T-cell (primary cell): ENCODE results near the gene RNASEH1. TPM values are rescaled to one million over a fixed set of nuclear protein-coding genes. Genes with fewer than 3 reads are reported as not detected.

Experiments used
- ATAC-seq, 4 experiments: fragments of 200-7000 bp in 3 of 4; fragments of 150-1000 bp in 1 of 4; cut with Tn5 transposase; replicated peaks in 1 of 4; 1 replicate in 3 of 4; 2 replicates in 1 of 4; pipeline ENCODE4 v1.10.0; 2021; ENCODE audit warnings: moderate library complexity in 3 of 4, mild to moderate bottlenecking in 2 of 4, moderate number of reproducible peaks in 1 of 4
- CTCF ChIA-PET, 2 donors: fragments of 300-600 bp; sonication (Branson Sonifier 250); formaldehyde crosslinking; loops; one replicate each; lab custom pipeline; 2022; ENCODE audit warnings: antibody characterized with exemption in 2 of 2; lab: Charles Lee
- POLR2A ChIA-PET, 2 donors: fragments of 300-600 bp; sonication (Branson Sonifier 250); formaldehyde crosslinking; loops; one replicate each; lab custom pipeline; 2022; ENCODE audit warnings: antibody characterized with exemption in 2 of 2; lab: Charles Lee
- DNase-seq, 35 experiments: peaks; one replicate each; pipeline versions ENCODE4 v3.0.0 to v3.0.0-alpha.2; 2013 to 2023
- H3K27ac ChIP-seq: one replicate; pipeline ENCODE4 v1.5.1; 2013; ENCODE audit warnings: low read length
- H3K27me3 ChIP-seq, 2 experiments: replicated peaks in 1 of 2; 1 replicate in 1 of 2; 2 replicates in 1 of 2; pipeline versions ENCODE4 v1.6.1 to v1.7.0; 2013; ENCODE audit warnings: low read length in 1 of 2, mixed read lengths in 1 of 2; ENCODE audit not compliant: control insufficient read depth in 2 of 2, insufficient read depth in 2 of 2; ENCODE audit errors: extremely low read depth in 1 of 2
- H3K36me3 ChIP-seq, 2 donors: 1 replicate in 1 of 2; 2 replicates in 1 of 2; pipeline versions ENCODE4 v1.6.1 to v1.7.0; 2013; ENCODE audit warnings: low read length in 1 of 2; ENCODE audit not compliant: control insufficient read depth in 2 of 2, insufficient read depth in 1 of 2; ENCODE audit errors: extremely low read depth in 1 of 2
- H3K4me1 ChIP-seq, 2 experiments: 1 replicate in 1 of 2; 2 replicates in 1 of 2; pipeline versions ENCODE4 v1.6.1 to v1.7.0; 2013; ENCODE audit warnings: low read length in 2 of 2, mixed read lengths in 1 of 2; ENCODE audit not compliant: insufficient read depth in 2 of 2, control insufficient read depth in 1 of 2; ENCODE audit errors: extremely low read depth in 1 of 2
- H3K4me3 ChIP-seq, 2 donors: 1 replicate in 1 of 2; 2 replicates in 1 of 2; pipeline versions ENCODE4 v1.5.1 to v1.7.0; 2013; ENCODE audit warnings: mild to moderate bottlenecking in 2 of 2, low read length in 1 of 2, moderate library complexity in 1 of 2; ENCODE audit not compliant: control insufficient read depth in 1 of 2; ENCODE audit errors: extremely low read depth in 1 of 2
- H3K9me3 ChIP-seq: 2 replicates; pipeline ENCODE4 v1.7.0; 2013
- H3K27ac Mint-ChIP-seq, 2 donors: one replicate each; pipeline ENCODE4 v1.8.0; 2020 to 2021; ENCODE audit warnings: mild to moderate bottlenecking in 2 of 2, mixed read lengths in 2 of 2
- H3K27me3 Mint-ChIP-seq, 2 donors: one replicate each; pipeline ENCODE4 v1.8.0; 2021 to 2022; ENCODE audit warnings: mixed read lengths in 2 of 2
- H3K36me3 Mint-ChIP-seq: one replicate; pipeline ENCODE4 v1.8.0; 2021; ENCODE audit warnings: mixed read lengths
- H3K4me1 Mint-ChIP-seq, 3 donors: one replicate each; pipeline ENCODE4 v1.8.0; 2020 to 2022; ENCODE audit warnings: mixed read lengths in 3 of 3, mild to moderate bottlenecking in 1 of 3
- H3K4me3 Mint-ChIP-seq, 3 donors: one replicate each; pipeline ENCODE4 v1.8.0; 2020 to 2022; ENCODE audit warnings: mild to moderate bottlenecking in 3 of 3, mixed read lengths in 3 of 3, moderate library complexity in 3 of 3
- H3K9me3 Mint-ChIP-seq, 3 donors: one replicate each; pipeline ENCODE4 v1.8.0; 2020 to 2022; ENCODE audit warnings: mixed read lengths in 3 of 3
- WGBS: methylation state at CpG from one replicate; pipeline ENCODE4 v1.1.5; 2013; ENCODE audit warnings: missing lambda C conversion rate; ENCODE audit not compliant: insufficient coverage; 5-methylcytosine and 5-hydroxymethylcytosine counted together
- total RNA-seq, 35 experiments: library from RNA in 6 of 35; stranded (reverse) in 6 of 35; fragments of 120-200 nt in 1 of 35; gene quantifications; one replicate each; pipeline versions ENCODE4 v1.2.1 to v1.2.4 and lab custom pipeline; 2013 to 2026

RNASEH1 gene
- total RNA-seq, 5 donors from 2014 or later (not counting 1 experiment from before 2014, with no cell fraction given), result 24.1 to 28.4 (median 25.2) TPM

DNA sequence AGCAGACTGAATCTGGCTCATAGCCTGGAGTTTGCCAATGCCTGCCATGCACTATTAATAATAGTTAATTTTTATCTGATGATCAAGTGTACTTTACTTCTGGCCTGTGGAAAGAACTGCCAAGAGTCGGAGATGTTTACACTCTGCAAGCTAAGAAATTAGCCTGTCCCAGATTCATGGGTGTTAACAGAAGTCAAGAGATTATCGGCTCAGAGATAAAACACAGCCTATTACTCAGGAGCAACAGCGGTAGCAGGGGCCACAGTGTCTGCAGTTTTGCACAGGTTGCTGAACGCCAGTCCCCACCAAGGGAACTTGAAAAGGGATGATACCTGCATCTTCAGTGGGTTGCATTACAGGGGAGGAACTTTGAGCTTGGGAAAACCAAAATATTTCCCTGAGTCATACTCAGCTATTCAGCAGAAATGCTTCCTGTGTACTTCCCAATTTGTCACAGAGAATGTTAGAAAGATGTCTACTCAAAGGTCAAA, 34.5 kb downstream of the RNASEH1 start:
- Mint-ChIP-seq H3K27ac (no peak overlapping the region), H3K9me3 (no peaks in the 10 kb centered on the region), H3K36me3 (no peaks in the 10 kb centered on the region), H3K27me3 (no peaks in the 10 kb centered on the region), H3K4me3 (no peak overlapping the region), H3K4me1 (peaks cover 24 to 25% (median 25%) of the 10 kb centered on the region in 3 donors)
- POLR2A ChIA-PET, result no interaction called here
- Histone ChIP-seq H3K9me3 (no peaks in the 10 kb centered on the region), H3K27me3 (peaks cover 0 to 3% of the 10 kb centered on the region in 2 experiments), H3K36me3 (no peaks in the 10 kb centered on the region), H3K27ac (no peak overlapping the region), H3K4me1 (peaks cover 8 to 19% of the 10 kb centered on the region in 2 experiments), H3K4me3 (no peak overlapping the region)
- CTCF ChIA-PET, result no interaction called here
- DNase-seq (no peak), ATAC-seq (no peak)
- WGBS, result 86% methylated on average over 1 of the region's 4 CpGs

DNA sequence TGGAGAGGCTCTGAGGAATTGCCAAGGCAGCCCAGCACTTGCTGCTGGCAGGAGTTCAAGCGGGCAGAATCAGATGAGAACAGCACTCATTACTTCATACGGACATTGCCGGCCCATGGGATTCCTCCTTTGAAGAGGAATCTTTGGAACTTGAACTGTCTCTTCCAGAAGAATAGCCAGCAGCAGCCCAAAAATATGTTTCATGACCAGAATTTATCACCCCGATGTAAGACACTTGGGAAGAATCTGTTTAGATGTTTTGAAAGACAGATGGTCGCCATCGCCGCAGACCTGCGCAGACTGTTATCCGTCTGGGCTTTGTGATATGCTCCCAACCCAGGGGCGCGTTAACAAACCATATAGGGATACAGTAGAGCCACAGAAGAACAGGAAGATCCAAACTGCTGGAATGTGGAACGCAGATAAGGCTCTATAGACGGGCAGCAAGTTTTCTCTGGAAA, 35.1 kb downstream of the RNASEH1 start:
- H3K9me3 ChIP-seq, result no peaks in the 10 kb centered on the region
- no peak overlapping the region for H3K4me3 ChIP-seq
- DNase-seq (no peak), ATAC-seq (no peak)
- ChIA-PET POLR2A (no interaction called here), CTCF (no interaction called here)
- H3K27ac ChIP-seq, result no peak overlapping the region
- 90% methylated on average over 11 of the region's 13 CpGs for WGBS
- no peak overlapping the region for H3K4me3 Mint-ChIP-seq
- no peaks in the 10 kb centered on the region for H3K27me3 Mint-ChIP-seq
- no peaks in the 10 kb centered on the region for H3K9me3 Mint-ChIP-seq
- H3K27me3 ChIP-seq, result peaks cover 0 to 3% of the 10 kb centered on the region in 2 experiments
- no peak overlapping the region for H3K27ac Mint-ChIP-seq
- H3K4me1 ChIP-seq, result peaks cover 10 to 23% of the 10 kb centered on the region in 2 experiments
- no peaks in the 10 kb centered on the region for H3K36me3 Mint-ChIP-seq
- H3K36me3 ChIP-seq, result no peaks in the 10 kb centered on the region
- peaks cover 27 to 29% (median 28%) of the 10 kb centered on the region in 3 donors for H3K4me1 Mint-ChIP-seq

DNA sequence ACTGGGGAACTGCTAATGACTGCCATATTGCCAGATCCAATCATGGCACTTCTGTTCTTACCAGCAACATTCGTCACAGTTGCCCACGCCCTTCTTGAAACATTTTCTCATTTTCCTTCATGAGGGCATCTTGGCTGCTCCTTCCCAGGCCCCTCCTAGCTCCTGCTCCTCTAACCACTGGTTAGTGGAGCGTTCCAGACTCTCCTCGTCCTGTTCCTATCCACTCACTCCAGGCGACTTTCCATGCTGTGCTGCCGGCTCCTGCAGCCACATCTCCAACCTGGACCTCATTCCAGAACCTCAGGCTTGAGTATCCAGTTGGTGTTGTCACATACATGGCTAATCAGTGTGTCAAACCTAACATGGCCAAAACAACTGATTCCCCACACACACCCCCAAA, 37.5 kb downstream of the RNASEH1 start:
- ChIA-PET POLR2A (interaction anchor here in 1 of 2 donors (0.6 to 1.2 kb wide), 3 partner anchors 23 to 56 kb away, joined by 3 to 7 read pairs (median 3); partner anchors contain the start of gene RNASEH1), CTCF (interaction anchor here in 1 of 2 donors (1.2 kb wide), 1 partner anchor 38 kb away, joined by 4 read pairs; the partner anchor contains the start of gene RNASEH1)
- Mint-ChIP-seq H3K27me3 (no peaks in the 10 kb centered on the region), H3K4me3 (peak overlapping the region; percentile 87 to 90 (median 89)), H3K27ac (peak overlapping the region; percentile 88 to 90), H3K36me3 (peaks cover 4% of the 10 kb centered on the region), H3K9me3 (peaks cover 0 to 4% (median 3%) of the 10 kb centered on the region in 3 donors), H3K4me1 (peaks cover 34 to 40% (median 38%) of the 10 kb centered on the region in 3 donors)
- H3K4me3 ChIP-seq, result peak overlapping the region; percentile 3 to 90
- no peaks in the 10 kb centered on the region for H3K9me3 ChIP-seq
- no peaks in the 10 kb centered on the region for H3K27me3 ChIP-seq
- no peaks in the 10 kb centered on the region for H3K36me3 ChIP-seq
- ATAC-seq (no peak), DNase-seq (no peak)
- no peak overlapping the region for H3K27ac ChIP-seq
- WGBS, result 94% methylated on average over 6 of the region's 6 CpGs
- peaks cover 11 to 23% of the 10 kb centered on the region in 2 experiments for H3K4me1 ChIP-seq

DNA sequence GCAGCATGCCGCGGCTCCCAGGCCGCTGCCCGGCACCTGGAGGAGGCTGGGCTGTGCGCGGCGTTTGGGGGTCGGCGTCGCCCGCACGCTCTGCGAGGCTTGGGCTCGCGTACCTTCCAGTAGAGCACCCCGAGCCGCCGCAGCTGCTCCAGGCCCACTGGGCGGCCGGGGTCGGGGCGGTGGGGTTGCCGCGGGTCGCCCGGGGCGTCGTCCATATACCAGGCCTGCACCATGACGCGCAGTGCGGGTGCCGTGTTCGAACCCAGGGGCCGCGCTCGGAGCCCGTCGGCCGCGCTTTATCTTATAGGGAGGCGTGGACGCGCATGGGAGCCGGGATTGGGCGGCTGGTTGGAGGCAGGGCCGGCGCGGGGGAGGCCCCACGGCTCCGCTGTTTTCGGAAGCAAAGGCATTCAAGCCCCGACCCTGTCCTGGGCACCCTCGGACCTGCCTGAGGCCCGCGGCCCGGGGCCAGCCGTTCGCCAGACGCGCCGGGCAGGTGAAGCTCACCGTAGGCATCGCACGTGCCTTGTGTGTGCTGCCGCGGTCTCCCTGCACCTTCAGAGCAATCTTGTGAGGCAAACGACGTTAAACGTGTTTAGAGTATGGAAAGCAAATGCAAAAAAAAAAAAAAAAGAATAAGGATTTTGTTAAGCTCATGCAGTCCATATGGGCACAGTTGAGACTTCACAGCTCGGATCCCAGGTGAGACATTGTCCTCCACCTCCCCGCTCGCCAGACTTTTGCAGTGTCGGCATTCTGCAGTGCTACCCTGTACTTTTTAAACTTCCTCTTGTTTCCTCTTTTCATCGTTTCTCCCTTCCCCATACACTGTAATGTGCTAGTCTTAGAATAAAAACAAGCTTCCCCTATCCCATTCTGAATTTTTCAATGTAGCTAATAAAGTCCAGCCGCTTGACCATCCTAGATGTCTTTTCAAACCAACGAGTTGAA, 38.6 kb downstream of the RNASEH1 start, which contains the start of gene ADI1:
Gene ADI1 (minus strand): TSS at position 277 of the 951 bp plus-strand sequence. CDS start 44 bp downstream, at position 233.
- peak; percentile 69 to 71 (median 70) for ATAC-seq
- H3K36me3 ChIP-seq, result no peaks in the 10 kb centered on the region
- H3K27me3 Mint-ChIP-seq, result no peaks in the 10 kb centered on the region
- peaks cover 14% of the 10 kb centered on the region for H3K36me3 Mint-ChIP-seq
- under 1% methylated on average over 73 of the region's 76 CpGs for WGBS
- H3K9me3 ChIP-seq, result no peaks in the 10 kb centered on the region
- H3K27ac ChIP-seq, result peak within 1 kb of the TSS; percentile 90
- H3K4me1 ChIP-seq, result peaks cover 11 to 23% of the 10 kb centered on the region in 2 experiments
- peak within 1 kb of the TSS; percentile 73 to 90 for H3K4me3 ChIP-seq
- peak in 34 of 35 experiments; percentile 45 to 83 (median 68) for DNase-seq
- H3K4me3 Mint-ChIP-seq, result peak within 1 kb of the TSS; percentile 87 to 90 (median 89)
- POLR2A ChIA-PET, result interaction anchor here (0.6 to 1.2 kb wide), 15 partner anchors 11 to 223 kb away, joined by 3 to 11 read pairs (median 4); partner anchors contain the start of genes RNASEH1 (in 1 of the 2) and RPS7 (in 1 of the 2)
- peaks cover 34 to 45% (median 40%) of the 10 kb centered on the region in 3 donors for H3K4me1 Mint-ChIP-seq
- H3K27ac Mint-ChIP-seq, result peak within 1 kb of the TSS; percentile 91 to 93
- no peaks in the 10 kb centered on the region for H3K27me3 ChIP-seq
- H3K9me3 Mint-ChIP-seq, result peaks cover 0 to 13% (median 4%) of the 10 kb centered on the region in 3 donors
- CTCF ChIA-PET, result interaction anchor here in 1 of 2 donors (0.6 to 1.2 kb wide), 3 partner anchors 39 to 1701 kb away, joined by 3 to 4 read pairs (median 4); partner anchors contain the start of gene RNASEH1

DNA sequence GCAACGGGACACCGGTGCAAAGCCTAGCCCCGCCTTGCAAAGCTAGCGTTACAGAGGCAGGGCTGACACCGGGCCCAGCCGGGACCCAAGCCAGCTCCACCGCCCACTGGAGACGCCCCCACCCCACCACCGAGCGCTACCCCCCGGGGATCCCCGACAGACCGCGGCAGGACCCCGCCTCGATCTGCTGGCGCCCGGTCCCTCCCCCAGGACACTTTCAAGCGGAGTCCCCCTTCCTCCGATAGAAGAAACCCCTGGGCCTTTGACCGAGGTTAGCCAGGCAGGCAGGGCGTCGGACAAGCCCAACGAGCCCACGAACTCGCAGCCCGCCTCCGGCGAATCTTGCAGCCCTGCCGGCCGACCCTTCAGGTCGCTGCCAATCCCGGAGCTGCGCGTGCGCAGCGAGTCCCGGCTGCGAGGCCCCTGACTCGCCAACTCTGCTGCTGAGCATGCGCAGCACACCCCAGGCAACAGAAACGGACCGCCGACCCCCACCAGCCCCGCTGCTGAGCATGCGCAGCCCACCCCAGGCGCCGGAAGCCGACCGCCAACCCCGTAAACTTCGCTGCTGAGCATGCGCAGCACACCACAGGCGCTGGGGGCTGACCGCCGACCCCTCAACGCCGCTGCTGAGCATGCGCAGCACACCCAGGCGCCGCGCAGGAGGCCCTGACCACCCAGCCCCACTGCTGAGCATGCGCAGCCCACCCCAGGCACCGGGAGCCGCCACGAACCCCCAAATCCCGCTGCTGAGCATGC, 39.5 kb downstream of the RNASEH1 start:
- Histone ChIP-seq H3K9me3 (no peaks in the 10 kb centered on the region), H3K36me3 (no peaks in the 10 kb centered on the region), H3K27me3 (no peaks in the 10 kb centered on the region), H3K4me1 (peaks cover 11 to 23% of the 10 kb centered on the region in 2 experiments), H3K27ac (peak overlapping the region; percentile 90), H3K4me3 (peak overlapping the region; percentile 65 to 90)
- WGBS, result under 1% methylated on average over 67 of the region's 67 CpGs
- peaks cover 0 to 15% (median 4%) of the 10 kb centered on the region in 3 donors for H3K9me3 Mint-ChIP-seq
- H3K27ac Mint-ChIP-seq, result peak overlapping the region; percentile 91 to 93
- peak overlapping the region; percentile 87 to 90 (median 89) for H3K4me3 Mint-ChIP-seq
- DNase-seq (peak; percentile 91 to 100 (median 98)), ATAC-seq (peak; percentile 74 to 81 (median 80))
- ChIA-PET POLR2A (interaction anchor here (0.6 to 0.8 kb wide), 4 partner anchors 22 to 140 kb away, joined by 3 to 5 read pairs (median 4); no protein-coding TSS in a partner anchor), CTCF (interaction anchor here in 1 of 2 donors (0.8 kb wide), 1 partner anchor 57 kb away, joined by 5 read pairs; no protein-coding TSS in a partner anchor)
- H3K36me3 Mint-ChIP-seq, result peaks cover 23% of the 10 kb centered on the region
- no peaks in the 10 kb centered on the region for H3K27me3 Mint-ChIP-seq
- peaks cover 36 to 53% (median 49%) of the 10 kb centered on the region in 3 donors for H3K4me1 Mint-ChIP-seq
